H9 (cell line): ENCODE results near the gene GRB10. TPM values are rescaled to one million over a fixed set of nuclear protein-coding genes. Genes with fewer than 3 reads are reported as not detected.

ENCODE experiments used
- DNase-seq: peaks from one replicate; pipeline ENCODE4 v3.0.0-alpha.2; 2017
- H2AFZ ChIP-seq: one replicate; pipeline ENCODE4 v1.6.1; 2013; ENCODE audit warnings: mild to moderate bottlenecking, low read length, control low read depth, moderate library complexity
- H2AK5ac ChIP-seq: 2 replicates; pipeline ENCODE4 v1.6.1; 2013; ENCODE audit warnings: low read length, control low read depth, mixed read lengths; ENCODE audit not compliant: insufficient read length
- H2BK120ac ChIP-seq: one replicate; pipeline ENCODE4 v1.6.1; 2013; ENCODE audit warnings: low read depth, mild to moderate bottlenecking, low read length, control low read depth, inconsistent platforms; ENCODE audit not compliant: poor library complexity, severe bottlenecking
- H2BK12ac ChIP-seq: 2 replicates; pipeline ENCODE4 v1.6.1; 2013; ENCODE audit warnings: low read length, control low read depth, mixed read lengths, low read depth; ENCODE audit not compliant: insufficient read length
- H2BK15ac ChIP-seq: 2 replicates; pipeline ENCODE4 v1.6.1; 2013; ENCODE audit warnings: low read depth, low read length, control low read depth
- H2BK20ac ChIP-seq: one replicate; pipeline ENCODE4 v1.6.1; 2013; ENCODE audit warnings: low read depth, mild to moderate bottlenecking, low read length, control low read depth, inconsistent platforms; ENCODE audit not compliant: poor library complexity, severe bottlenecking
- H2BK5ac ChIP-seq: 2 replicates; pipeline ENCODE4 v1.6.1; 2013; ENCODE audit warnings: low read length, control low read depth, mixed read lengths; ENCODE audit not compliant: insufficient read length
- H3K14ac ChIP-seq: 2 replicates; pipeline ENCODE4 v1.6.1; 2013; ENCODE audit warnings: low read length, control low read depth; ENCODE audit not compliant: insufficient read depth
- H3K18ac ChIP-seq: 2 replicates; pipeline ENCODE4 v1.6.1; 2013; ENCODE audit warnings: low read depth, mild to moderate bottlenecking, mixed read lengths, low read length, control low read depth; ENCODE audit not compliant: insufficient read length
- H3K23ac ChIP-seq: 2 replicates; pipeline ENCODE4 v1.6.1; 2013; ENCODE audit warnings: low read length, control low read depth, mixed read lengths, low read depth; ENCODE audit not compliant: insufficient read length
- H3K23me2 ChIP-seq: 2 replicates; pipeline ENCODE4 v1.6.1; 2013; ENCODE audit warnings: low read depth, mild to moderate bottlenecking, mixed read lengths, low read length, control low read depth; ENCODE audit not compliant: insufficient read length, poor library complexity, severe bottlenecking
- H3K27ac ChIP-seq: 2 replicates; pipeline ENCODE4 v1.5.1; 2013; ENCODE audit warnings: low read length, control low read depth, mixed read lengths, low read depth; ENCODE audit not compliant: insufficient read length
- H3K27me3 ChIP-seq: 2 replicates; pipeline ENCODE4 v1.6.1; 2013; ENCODE audit warnings: low read length, control low read depth, inconsistent platforms; ENCODE audit not compliant: insufficient read depth
- H3K4ac ChIP-seq: 2 replicates; pipeline ENCODE4 v1.6.1; 2013; ENCODE audit warnings: low read depth, mild to moderate bottlenecking, control low read depth, inconsistent platforms, low read length, moderate library complexity
- H3K4me1 ChIP-seq: 2 replicates; pipeline ENCODE4 v1.6.1; 2013; ENCODE audit warnings: low read length, control low read depth, inconsistent platforms; ENCODE audit not compliant: insufficient read depth
- H3K4me2 ChIP-seq: 2 replicates; pipeline ENCODE4 v1.6.1; 2013; ENCODE audit warnings: low read length, control low read depth, mixed read lengths; ENCODE audit not compliant: insufficient read length, insufficient read depth
- H3K56ac ChIP-seq: 2 replicates; pipeline ENCODE4 v1.6.1; 2013; ENCODE audit warnings: low read depth, mild to moderate bottlenecking, mixed read lengths, low read length, control low read depth; ENCODE audit not compliant: insufficient read length
- H3K79me1 ChIP-seq: 2 replicates; pipeline ENCODE4 v1.6.1; 2013; ENCODE audit warnings: low read depth, mild to moderate bottlenecking, moderate library complexity, low read length, control low read depth, inconsistent platforms; ENCODE audit not compliant: insufficient read depth, poor library complexity, severe bottlenecking
- H3K79me2 ChIP-seq: 2 replicates; pipeline ENCODE4 v1.6.1; 2013; ENCODE audit warnings: low read length, control low read depth, inconsistent platforms; ENCODE audit not compliant: insufficient read depth
- H3K9ac ChIP-seq: 2 replicates; pipeline ENCODE4 v1.6.1; 2013; ENCODE audit warnings: low read length, control low read depth, mixed read lengths; ENCODE audit not compliant: insufficient read length; ENCODE audit errors: extremely low read depth
- H3K9me3 ChIP-seq: one replicate; pipeline ENCODE4 v1.6.1; 2013; ENCODE audit warnings: low read depth, low read length, inconsistent platforms; ENCODE audit not compliant: control insufficient read depth
- H3T11ph ChIP-seq: one replicate; pipeline ENCODE4 v1.6.1; 2013; ENCODE audit warnings: mild to moderate bottlenecking, low read length, control low read depth, inconsistent platforms
- H4K20me1 ChIP-seq: one replicate; pipeline ENCODE4 v1.6.1; 2013; ENCODE audit not compliant: control insufficient read depth, insufficient read length, insufficient read depth
- H4K5ac ChIP-seq: 2 replicates; pipeline ENCODE4 v1.6.1; 2013; ENCODE audit warnings: low read depth, mild to moderate bottlenecking, mixed read lengths, low read length, control low read depth; ENCODE audit not compliant: insufficient read length
- H4K8ac ChIP-seq: replicated peaks from 2 replicates; pipeline ENCODE4 v1.6.1; 2013; ENCODE audit warnings: low read length, control low read depth, mixed read lengths, low read depth; ENCODE audit not compliant: insufficient read length
- H4K91ac ChIP-seq: 2 replicates; pipeline ENCODE4 v1.6.1; 2013; ENCODE audit warnings: low read depth, mild to moderate bottlenecking, moderate library complexity, mixed read lengths, low read length, control low read depth; ENCODE audit not compliant: insufficient read length
- H3K27ac Mint-ChIP-seq, 3 experiments: 2 replicates in 2 of 3; 3 replicates in 1 of 3; pipeline ENCODE4 v1.8.0; 2020 to 2021; ENCODE audit warnings: mixed read lengths in 3 of 3, mild to moderate bottlenecking in 1 of 3, moderate library complexity in 1 of 3
- H3K27me3 Mint-ChIP-seq: 2 replicates; pipeline ENCODE4 v1.8.0; 2021; ENCODE audit warnings: low read depth, mild to moderate bottlenecking, moderate library complexity, mixed read lengths
- H3K36me3 Mint-ChIP-seq, 3 experiments: 2 replicates in 2 of 3; 3 replicates in 1 of 3; pipeline ENCODE4 v1.8.0; 2020 to 2021; ENCODE audit warnings: low read depth in 3 of 3, mixed read lengths in 3 of 3; ENCODE audit not compliant: insufficient read depth in 1 of 3
- H3K4me1 Mint-ChIP-seq, 2 experiments: 2 replicates each; pipeline ENCODE4 v1.8.0; 2020; ENCODE audit warnings: mixed read lengths in 2 of 2
- H3K4me3 Mint-ChIP-seq, 2 experiments: 2 replicates in 1 of 2; 3 replicates in 1 of 2; pipeline ENCODE4 v1.8.0; 2020 to 2021; ENCODE audit warnings: mild to moderate bottlenecking in 2 of 2, mixed read lengths in 2 of 2, moderate library complexity in 1 of 2
- H3K9me3 Mint-ChIP-seq, 2 experiments: 2 replicates in 1 of 2; 3 replicates in 1 of 2; pipeline ENCODE4 v1.8.0; 2020; ENCODE audit warnings: mild to moderate bottlenecking in 2 of 2, mixed read lengths in 2 of 2, moderate library complexity in 1 of 2
- CTCF ChIP-seq: fragments of 200-600 bp; sonication (generic); conservative IDR thresholded peaks from 3 replicates; pipeline ENCODE4 v1.8.0; 2021; ENCODE audit warnings: antibody characterized with exemption, mild to moderate bottlenecking
- WGBS: extraction: QIAGEN DNeasy Blood & Tissue Kit; methylation state at CpG from one replicate; pipeline ENCODE4 v1.1.7; 2013; ENCODE audit warnings: missing lambda C conversion rate, low lambda C conversion rate, mixed read lengths; ENCODE audit not compliant: insufficient read length; ENCODE audit errors: extremely low coverage; 5-methylcytosine and 5-hydroxymethylcytosine counted together
- total RNA-seq: library from RNA; stranded (reverse); gene quantifications from 2 replicates; pipeline ENCODE4 v1.2.1, GENCODE V29; 2021

Gene GRB10
- total RNA-seq, 1 experiment from 2014 or later: 108 TPM

- Histone ChIP-seq H3K23ac (no peak overlapping the region), H3K23me2 (no peaks in the 10 kb centered on the region), H3K14ac (no peak overlapping the region; the same call in 1 of the 2 replicates), H4K8ac (no peak overlapping the region), H3K18ac (no peak overlapping the region), H2BK15ac (no peak overlapping the region), H3K4me2 (no peak overlapping the region), H2AK5ac (no peak overlapping the region), H3K9ac (no peak overlapping the region), H2BK5ac (no peak overlapping the region), H2BK120ac (no peak overlapping the region), H3T11ph (no peak overlapping the region), H2BK12ac (no peak overlapping the region), H3K9me3 (no peaks in the 10 kb centered on the region), H3K56ac (no peak overlapping the region), H3K79me1 (no peaks in the 10 kb centered on the region), H2AFZ (no peak overlapping the region), H3K27ac (no peak overlapping the region), H4K20me1 (no peaks in the 10 kb centered on the region), H3K4me1 (no peaks in the 10 kb centered on the region), H3K79me2 (no peaks in the 10 kb centered on the region), H3K27me3 (no peaks in the 10 kb centered on the region), H4K5ac (no peak overlapping the region), H2BK20ac (no peak overlapping the region), H3K4ac (no peak overlapping the region), H4K91ac (no peak overlapping the region)
- H3K4me1 Mint-ChIP-seq: peaks cover 14 to 18% of the 10 kb centered on the region in 2 experiments
- H3K36me3 Mint-ChIP-seq: peaks cover 8 to 19% (median 16%) of the 10 kb centered on the region in 3 experiments
- no peak for DNase-seq
- WGBS: no CpG with 5 or more reads among the region's 5 CpGs
- H3K27ac Mint-ChIP-seq: peak overlapping the region in 1 of 3 experiments; percentile 14; a peak in 1 of 7 replicates
- no peak overlapping the region for H3K4me3 Mint-ChIP-seq
- H3K27me3 Mint-ChIP-seq: no peaks in the 10 kb centered on the region; the same call in 1 of the 2 replicates
- TF ChIP-seq CTCF: no peak
- H3K9me3 Mint-ChIP-seq: no peaks in the 10 kb centered on the region; a peak in 1 of 5 replicates
Measured at GRCh38 chr7:50644586-50644985, 138.1 kb downstream of the GRB10 start.
